Limb (tissue), 2 donors: ENCODE results near the gene ABCD1.
A peak's percentile ranks its signal among the peaks of the same experiment; 100 is the strongest.
"Not testable (repeated sequence)": the region's sequence is repeated elsewhere in the genome, so short reads cannot be mapped to it uniquely, and the experiment has no call there.

Source experiments
- DNase-seq, 2 donors: peaks; one replicate each; pipeline ENCODE4 v3.0.0-alpha.2; 2016; ENCODE audit errors: extremely low spot score in 2 of 2

The ABCD1 gene

DNA sequence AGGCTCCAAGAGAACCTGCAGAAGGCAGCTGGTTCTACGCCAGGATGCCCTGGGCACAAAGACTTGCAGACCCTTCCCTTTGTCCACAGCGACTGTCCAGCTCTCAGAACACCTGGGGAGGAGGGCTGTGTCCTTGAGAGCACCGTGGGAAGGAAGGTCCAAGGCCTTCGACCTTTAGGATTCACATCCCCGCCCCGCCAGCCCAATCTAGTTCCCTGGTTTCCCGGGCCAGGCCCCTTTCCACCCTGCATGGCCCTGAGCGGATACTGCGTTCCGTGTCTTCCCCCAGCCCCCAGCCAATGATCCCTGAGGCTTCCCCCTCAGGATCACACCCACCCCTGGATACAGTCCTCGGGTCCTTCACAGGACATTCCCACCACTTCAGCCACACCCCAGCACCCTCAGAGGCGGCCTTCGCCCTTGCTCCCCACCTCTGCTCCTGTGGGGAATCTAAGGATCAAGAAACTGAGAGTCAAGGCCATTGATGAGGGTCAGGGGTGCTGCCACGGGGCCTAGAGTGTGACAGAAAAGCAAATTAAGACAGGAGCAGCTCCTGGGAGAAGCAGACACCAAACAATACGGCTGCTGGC, 9.1 kb downstream of the ABCD1 start:
- no peak for DNase-seq

DNA sequence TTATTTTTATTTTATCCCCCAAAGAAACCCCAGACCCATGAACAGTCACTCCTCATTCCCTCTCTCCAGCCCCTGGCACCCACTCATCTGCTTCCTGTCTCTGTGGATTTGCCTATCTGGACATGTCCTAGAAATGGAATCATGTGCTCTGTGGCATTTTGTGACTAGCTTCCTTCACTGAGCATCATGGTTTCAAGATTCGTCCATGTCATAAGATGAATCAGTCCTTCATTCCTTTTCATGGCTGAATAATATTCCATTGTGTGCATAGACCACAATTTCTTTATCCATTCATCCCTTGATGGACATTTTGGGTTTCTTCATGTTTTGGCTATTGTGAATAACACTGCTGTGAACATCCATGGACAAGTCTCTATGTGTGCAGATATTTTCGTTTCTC, 10.2 kb downstream of the ABCD1 start:
- no peak for DNase-seq

DNA sequence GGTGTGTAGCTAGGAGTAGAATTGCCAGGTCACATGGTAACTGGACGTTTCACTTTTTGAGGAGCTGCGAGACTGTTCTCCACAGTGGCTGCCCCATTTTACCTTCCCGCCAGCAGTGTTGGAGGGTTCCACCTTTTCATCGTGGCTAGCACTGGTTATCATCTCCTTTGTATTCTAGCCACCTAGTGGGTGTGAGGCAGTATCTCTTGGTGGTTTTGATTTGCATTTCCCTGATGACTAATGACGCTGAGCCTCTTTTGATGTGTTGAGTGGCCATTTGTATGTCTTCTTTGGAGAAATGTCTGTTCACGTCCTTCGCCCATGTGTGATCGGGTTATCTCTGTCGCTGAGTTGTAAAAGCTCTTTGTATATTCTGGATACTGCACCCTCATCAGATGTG, 10.6 kb downstream of the ABCD1 start:
- no peak for DNase-seq

DNA sequence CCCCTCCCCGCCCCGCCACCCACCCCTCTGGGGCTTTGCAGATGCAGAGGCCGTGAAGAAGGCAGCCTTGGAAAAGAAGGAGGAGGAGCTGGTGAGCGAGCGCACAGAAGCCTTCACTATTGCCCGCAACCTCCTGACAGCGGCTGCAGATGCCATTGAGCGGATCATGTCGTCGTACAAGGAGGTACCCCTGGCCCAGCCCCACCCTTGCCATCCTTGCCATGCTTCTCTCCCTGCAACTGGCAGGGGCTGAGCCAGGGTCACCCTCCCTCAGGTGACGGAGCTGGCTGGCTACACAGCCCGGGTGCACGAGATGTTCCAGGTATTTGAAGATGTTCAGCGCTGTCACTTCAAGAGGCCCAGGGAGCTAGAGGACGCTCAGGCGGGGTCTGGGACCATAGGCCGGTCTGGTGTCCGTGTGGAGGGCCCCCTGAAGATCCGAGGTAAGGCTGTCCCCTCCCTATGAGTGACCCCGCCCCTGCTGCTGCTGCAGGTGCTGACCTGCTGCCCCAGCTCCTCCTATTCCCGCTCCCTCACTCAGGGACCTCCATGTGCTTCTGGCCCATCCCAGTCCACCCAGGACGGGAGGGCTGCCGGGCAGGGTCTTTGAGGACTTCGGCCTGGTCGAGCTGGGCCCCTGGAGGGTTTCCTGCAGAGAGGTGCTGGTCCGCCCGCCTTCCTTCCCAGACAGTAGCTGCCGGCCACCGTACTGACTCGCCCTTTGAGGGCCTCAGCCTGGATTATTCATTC, 11.6 kb downstream of the ABCD1 start:
- no peak for DNase-seq

DNA sequence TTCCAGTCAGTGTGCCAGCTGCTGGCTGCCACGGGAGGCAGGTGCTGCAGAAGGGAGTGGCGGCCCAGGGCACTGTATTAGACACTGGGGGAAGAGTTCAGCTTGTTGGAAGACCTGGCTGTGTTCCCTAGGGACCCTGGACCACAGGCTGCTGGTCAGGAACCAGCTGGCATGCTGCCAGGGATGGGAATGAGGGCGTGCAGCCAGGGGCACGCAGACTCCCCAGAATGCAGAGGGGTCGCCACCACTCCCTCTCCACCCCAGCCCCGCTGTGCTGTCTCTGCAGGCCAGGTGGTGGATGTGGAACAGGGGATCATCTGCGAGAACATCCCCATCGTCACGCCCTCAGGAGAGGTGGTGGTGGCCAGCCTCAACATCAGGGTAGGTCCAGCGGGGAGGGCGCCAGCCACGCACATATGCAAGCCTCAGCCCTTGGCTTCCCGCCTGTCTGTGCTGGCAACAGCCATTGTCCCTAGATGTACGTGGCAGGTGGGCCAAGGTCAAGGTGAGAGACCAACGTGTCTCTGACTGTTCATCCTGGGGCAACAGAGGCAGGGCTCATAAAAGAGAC, 12.3 kb downstream of the ABCD1 start:
- no peak for DNase-seq

DNA sequence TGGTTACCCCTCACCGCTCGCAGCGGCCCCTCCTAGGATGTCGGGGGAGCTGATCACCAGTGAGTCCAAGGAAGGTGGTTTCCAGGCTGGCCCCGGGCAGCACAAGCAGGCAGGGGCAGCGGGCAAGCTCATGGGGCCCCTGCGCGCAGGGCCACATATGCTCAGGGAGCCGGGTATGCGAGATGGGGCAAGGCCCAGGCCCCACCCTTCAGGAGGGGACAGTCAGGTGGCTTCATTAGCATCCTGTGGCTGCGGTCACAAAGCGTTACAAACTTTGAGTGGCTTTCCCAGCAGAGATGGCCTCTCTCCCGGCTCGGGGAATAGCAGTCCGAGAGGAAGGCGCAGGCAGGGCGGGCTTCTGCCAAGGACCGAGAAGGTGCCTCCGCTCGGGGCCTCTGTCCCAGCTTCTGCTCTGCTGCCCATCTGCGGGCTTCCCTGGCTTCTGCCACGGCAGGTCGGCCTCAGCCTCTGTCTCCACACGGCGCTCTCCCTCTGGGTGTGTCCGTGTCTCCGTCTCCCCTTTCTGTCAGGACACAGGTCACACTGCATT, 13.5 kb downstream of the ABCD1 start:
- no peak for DNase-seq

DNA sequence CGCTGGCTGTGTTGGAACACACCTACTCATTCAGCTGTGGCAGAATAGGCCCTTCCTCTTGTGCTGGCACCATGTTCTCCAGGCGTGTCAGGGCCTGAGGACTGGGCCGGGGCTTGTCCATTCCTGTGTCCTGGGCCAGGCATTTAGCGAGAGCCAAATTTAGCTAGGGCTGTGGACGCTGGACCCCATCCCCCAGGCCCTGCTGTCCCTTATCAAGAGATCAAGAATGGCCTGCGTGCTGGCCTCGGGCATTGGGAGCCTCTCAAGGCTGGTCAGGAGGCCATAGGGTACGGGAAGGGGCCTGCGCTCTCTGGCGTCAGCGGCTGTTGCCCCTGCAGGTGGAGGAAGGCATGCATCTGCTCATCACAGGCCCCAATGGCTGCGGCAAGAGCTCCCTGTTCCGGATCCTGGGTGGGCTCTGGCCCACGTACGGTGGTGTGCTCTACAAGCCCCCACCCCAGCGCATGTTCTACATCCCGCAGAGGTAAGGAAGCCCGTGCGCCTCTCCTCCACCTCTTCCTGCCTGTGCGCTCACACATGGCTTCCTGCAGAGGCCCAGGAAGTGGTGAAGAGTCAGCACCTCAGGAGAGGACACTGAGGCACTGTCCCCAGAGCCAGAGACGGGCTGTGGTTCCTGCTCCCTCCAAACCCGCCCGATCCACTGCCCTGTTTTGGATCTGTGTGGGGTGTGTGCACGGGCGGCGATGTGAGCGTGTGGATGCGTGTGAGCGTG, 15.3 kb downstream of the ABCD1 start:
- DNase-seq: no peak

DNA sequence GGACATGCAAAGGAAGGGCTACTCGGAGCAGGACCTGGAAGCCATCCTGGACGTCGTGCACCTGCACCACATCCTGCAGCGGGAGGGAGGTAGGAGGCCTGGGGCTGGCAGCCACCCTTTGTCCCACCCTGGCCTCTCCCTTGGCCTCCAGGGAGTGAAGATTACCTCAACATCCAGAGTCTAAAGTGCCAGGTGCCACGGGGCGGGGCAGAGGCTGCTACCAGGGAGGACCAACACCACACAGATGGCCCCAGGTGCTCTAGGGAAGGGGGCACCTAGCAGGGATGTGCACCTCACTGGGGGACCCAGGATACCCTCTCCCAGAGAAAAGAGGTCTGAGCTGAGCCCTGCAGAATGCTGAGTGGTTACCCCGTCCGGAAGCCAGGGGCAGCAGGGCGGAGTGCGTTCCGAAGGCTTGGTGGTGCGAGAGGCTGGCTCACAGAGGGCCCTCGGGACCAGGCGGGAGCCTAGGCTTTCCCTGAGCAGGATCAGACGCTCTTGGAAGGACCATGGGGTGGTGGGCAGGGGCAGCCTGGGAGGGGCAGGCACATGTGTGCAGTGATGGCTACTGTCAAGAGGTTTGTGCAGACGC, 16.1 kb downstream of the ABCD1 start:
- no peak for DNase-seq

DNA sequence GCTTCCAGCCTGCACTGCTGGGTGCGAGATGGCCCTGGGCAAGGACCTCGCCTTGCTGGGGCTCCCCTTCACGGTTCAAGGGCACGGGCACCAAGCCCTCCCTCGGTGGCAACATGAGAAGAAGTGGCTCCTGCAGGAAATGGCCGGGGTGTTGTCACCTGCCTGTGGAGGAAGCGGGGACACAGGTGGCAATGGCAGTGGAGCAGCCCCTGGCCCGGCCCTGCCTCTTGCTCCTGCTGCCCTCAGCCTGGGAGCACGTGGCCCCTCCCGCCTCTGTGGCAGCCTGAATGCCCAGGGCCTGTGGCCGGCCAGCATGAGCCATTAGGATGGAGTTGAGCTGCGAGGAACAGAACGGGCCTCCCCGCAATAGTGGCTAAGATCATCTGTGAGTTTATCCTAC, 16.8 kb downstream of the ABCD1 start:
- DNase-seq: no peak

DNA sequence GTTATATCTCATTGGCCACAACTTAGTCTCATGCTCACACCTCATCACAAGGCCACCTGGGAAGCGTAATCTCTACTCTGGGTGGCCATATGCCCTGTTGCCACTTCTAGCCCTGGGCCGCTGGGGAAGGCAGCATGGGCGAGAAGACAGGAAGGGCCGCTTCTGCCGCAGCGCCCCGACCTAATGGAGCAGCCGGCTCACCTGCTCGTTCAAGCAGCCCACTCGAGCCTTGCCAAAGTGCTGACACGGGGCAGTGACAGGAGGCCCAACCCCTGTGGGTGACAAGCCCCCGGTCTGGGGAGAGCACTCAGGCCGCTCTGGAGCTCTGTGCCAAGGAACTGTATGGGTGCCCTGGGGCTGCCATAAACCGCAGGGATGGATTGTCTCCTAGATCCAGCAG, 17.5 kb downstream of the ABCD1 start:
- DNase-seq: not testable (repeated sequence)

DNA sequence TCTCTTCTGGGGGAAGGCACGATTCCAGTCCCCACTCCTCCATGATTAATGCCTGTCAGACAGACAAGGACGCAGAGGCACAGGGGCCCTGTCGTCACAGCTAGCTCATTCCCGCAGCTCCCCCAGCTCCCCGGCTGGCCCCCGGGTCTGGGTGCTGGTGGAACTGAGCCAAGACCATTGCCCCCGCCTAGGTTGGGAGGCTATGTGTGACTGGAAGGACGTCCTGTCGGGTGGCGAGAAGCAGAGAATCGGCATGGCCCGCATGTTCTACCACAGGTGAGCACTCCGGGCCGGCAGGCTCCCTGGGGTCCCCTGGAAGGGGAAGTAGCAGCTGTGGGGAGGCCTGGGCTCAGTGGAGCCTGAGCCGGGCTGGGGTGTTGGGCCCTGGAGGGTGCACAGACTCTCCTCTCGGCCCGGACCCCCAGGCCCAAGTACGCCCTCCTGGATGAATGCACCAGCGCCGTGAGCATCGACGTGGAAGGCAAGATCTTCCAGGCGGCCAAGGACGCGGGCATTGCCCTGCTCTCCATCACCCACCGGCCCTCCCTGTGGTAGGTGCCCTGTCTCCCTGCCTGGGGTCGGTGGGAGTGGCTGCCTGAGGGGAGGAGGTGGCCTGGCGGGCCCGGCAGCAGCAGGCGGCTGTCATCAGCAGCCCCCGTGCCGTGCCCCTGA, 18.3 kb downstream of the ABCD1 start:
- not testable (repeated sequence) for DNase-seq

DNA sequence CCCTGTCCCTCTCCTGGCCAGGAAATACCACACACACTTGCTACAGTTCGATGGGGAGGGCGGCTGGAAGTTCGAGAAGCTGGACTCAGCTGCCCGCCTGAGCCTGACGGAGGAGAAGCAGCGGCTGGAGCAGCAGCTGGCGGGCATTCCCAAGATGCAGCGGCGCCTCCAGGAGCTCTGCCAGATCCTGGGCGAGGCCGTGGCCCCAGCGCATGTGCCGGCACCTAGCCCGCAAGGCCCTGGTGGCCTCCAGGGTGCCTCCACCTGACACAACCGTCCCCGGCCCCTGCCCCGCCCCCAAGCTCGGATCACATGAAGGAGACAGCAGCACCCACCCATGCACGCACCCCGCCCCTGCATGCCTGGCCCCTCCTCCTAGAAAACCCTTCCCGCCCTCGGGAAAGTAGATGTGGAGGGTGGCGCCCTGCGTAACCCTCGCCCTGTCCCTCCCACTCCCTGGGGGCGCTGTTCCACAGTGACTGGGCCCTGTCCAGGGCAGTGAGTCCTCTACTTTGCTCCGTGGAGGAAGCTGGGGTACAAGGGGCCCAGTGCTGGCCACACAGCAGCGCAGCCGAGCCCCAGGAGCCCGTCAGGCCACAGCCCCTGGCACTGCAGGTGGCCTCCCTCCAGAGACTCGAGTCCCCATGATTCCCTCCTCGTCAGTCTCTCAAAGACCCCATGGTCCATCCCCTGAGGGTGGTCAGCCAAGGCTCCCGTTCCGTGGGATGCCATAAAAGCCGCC, 19.0 kb downstream of the ABCD1 start:
- DNase-seq: not testable (repeated sequence)

DNA sequence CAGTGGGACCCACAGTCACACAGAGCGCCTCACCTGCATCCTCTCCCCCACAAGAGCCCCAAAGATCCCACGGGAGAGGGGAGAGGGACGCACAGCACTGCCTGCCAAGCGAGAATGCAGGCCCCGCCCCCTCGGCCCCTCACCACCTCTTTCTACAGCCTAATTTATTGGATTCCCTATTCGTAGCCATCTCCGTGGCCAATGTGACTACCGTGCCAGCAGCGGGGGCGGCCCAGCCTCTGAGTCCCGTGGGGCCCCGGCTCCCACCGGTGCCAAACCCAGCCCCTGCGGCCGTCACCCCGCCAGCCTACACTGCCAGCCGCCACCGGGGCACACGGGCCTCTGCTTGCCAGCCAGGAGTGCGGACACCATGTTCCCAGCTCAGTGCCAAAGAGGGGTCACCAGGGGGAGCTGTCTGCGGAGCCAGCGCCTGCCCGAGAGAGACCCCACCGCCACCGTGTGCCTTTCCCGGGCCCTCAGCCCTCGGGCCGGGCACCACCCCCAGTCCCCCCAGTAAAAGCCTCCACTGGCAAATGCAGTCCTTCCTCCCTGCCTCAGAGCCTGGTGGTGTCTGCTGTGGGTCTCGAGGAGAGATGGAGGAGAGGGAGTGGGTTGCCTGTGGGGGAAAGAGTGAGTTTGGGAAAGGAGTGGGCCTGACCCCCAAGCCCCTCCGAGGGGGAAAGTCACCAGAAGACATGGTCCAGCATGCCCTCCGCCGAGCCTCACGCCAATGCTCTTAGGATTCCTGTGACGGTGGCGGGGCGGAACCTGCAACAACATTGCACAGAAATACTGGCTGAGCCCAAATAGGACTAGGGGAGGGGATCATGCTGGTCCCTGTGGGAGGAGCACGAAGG, 19.8 kb downstream of the ABCD1 start:
- DNase-seq: peak in 1 of 2 donors; percentile 62

DNA sequence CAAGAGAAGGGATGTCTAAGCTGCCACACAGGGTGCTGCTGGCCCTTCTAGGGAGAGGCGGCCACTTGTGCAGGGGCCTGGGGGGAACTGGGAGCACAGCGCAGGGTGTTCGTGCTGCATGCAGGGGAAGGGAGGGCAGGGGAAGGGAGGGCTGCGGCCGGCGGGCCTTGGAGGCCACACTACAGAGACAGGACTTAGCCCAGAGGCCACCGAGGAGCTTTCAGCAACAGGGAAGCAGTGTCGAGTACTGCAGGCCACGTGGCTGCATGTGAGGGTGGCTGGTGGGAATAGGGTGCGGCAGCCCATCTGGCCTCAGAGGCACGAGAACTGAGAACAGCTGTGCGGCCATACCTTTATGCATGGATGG, 20.4 kb downstream of the ABCD1 start:
- DNase-seq: not testable (repeated sequence)

DNA sequence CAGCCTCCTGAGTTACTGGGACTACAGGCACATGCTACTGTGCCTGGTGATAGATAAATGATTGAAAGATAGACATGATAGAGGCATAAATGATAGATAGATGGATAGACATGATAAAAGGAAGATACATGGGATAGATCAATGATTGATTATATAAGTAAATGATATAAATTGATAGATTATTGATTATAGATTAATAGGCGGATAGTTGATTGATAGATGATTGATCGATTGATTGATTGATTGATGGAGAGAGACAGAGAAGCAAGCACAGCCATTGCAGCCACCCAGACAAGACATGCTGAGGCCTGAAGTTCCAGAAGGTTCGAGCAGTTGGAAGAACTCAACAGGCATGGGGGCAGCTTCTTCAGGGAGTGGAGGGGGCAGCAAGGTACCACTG, 21.7 kb downstream of the ABCD1 start:
- no peak for DNase-seq

DNA sequence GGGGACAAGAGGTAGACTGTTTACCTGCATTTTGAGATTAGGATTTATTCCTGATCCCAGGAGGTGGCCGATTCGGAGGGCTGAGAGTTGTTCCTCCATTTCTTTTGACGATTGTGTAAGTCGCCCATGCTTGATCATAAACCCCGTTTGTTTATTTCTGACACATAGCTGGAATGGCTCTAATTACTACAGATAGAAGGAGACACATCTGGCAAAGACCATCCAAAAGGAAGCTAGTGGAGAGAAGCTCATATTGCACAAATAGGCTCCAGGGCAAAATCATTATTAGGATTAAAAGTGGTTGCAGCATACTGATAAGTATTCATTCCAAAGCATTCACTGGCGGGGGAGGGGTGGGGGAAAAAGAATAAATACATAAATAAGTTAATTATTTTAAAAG, 22.3 kb downstream of the ABCD1 start:
- not testable (repeated sequence) for DNase-seq

DNA sequence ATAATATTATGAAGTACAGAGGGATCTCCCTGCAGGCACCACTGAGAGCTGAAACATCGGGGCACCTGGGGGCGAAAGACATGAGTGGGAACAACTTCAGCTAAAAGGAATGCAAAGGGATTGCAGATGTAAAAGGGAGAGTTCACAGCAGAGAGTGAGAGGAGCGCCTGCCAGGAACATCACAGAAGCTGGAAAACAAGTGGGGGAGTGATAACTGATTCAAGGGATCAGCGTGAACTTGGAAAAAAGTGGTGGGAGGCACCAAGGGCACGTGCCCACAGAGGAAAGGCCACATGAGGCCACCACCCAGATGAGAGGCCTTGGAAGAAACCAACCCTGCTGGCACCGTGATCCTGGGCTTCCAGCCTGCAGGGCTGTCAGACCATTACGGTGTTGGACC, 24.4 kb downstream of the ABCD1 start:
- DNase-seq: not testable (repeated sequence)

DNA sequence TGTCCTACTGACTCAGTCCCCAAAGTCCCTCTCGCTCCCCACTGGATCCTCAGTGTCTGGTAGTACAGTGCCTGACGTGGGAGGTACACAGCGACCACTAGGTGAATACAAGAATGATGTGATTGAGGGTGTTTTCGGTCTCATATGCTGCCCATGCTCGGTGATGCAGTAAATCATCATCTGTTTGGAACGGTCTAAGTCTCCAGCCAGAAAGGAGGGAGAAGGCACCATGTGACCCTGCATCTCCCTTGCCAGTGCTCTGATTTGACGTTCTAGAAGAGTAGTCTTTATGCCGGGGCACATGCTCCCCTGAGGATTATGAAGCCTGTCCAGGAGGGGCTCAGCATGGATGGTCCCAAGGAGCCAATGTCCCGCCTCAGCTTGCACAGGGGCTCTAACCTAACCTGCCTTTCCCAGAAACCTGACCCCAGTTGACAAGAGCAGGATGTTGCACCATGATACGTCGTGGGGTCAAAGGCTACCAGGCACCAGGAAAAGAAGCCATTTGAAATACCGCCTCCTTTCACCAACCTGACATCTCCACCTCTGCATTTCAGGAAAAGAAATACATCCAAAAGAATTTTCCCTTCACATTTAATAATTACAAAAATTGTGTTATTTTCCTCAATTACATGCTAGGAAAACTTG, 25.6 kb downstream of the ABCD1 start:
- DNase-seq: no peak

DNA sequence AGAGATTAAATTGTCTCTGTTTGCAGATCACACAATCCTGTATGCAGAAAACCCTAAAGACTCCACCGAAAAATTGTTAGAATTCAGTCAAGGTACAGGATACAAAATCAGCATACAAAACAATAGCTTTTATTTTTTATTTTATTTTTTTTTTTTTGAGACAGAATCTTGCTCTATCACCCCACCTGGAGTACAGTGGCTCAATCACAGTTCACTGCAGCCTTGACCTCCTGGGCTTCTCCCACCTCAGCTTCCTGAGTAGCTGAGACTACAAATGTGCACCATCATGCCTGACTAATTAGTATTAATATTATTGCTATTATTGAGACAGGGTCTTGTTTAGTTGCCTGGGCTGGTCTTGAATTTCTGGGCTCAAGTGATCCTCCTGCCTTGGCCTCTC, 30.5 kb downstream of the ABCD1 start:
- no peak for DNase-seq
